H1 (cell line): ENCODE measurements around the gene CYP46A1. TPM values are rescaled to one million over a fixed set of nuclear protein-coding genes. Genes with fewer than 3 reads are reported as not detected.

Experiments used
- CTCF ChIA-PET: fragments of 300-600 bp; sonication (Branson Sonifier 250); formaldehyde crosslinking; loops from one replicate; lab custom pipeline; 2021; ENCODE audit not compliant: partially characterized antibody; lab: Charles Lee
- POLR2A ChIA-PET: fragments of 300-600 bp; sonication (Branson Sonifier 250); formaldehyde crosslinking; loops from one replicate; lab custom pipeline; 2021; ENCODE audit warnings: inconsistent platforms; ENCODE audit not compliant: partially characterized antibody; lab: Charles Lee
- DNase-seq, 2 experiments: peaks; one replicate each; pipeline versions ENCODE4 v3.0.0 to v3.0.0-alpha.2; 2010 to 2022; ENCODE audit warnings: low spot score in 2 of 2, low read depth in 1 of 2, mixed read lengths in 1 of 2
- FAIRE-seq: peaks from 2 replicates; lab custom pipeline; 2011; peaks lifted over from hg19 to GRCh38; lab: Jason Lieb, UNC
- H2AFZ ChIP-seq: 2 replicates; pipeline ENCODE4 v1.8.1; 2012; ENCODE audit warnings: low read length, inconsistent platforms
- H2AK5ac ChIP-seq: 2 replicates; pipeline ENCODE4 v1.6.1; 2013; ENCODE audit warnings: low read depth, low read length
- H2BK120ac ChIP-seq: replicated peaks from 2 replicates; pipeline ENCODE3; 2013; ENCODE audit warnings: low read depth, low read length, inconsistent platforms
- H2BK12ac ChIP-seq: 2 replicates; pipeline ENCODE4 v1.6.1; 2013; ENCODE audit warnings: low read depth, low read length
- H2BK15ac ChIP-seq: 2 replicates; pipeline ENCODE4 v1.6.1; 2013; ENCODE audit warnings: low read length
- H2BK20ac ChIP-seq: 2 replicates; pipeline ENCODE4 v1.6.1; 2013; ENCODE audit warnings: low read length
- H2BK5ac ChIP-seq: 2 replicates; pipeline ENCODE4 v1.6.1; 2013; ENCODE audit warnings: low read depth, low read length
- H3K14ac ChIP-seq: 2 replicates; pipeline ENCODE4 v1.6.1; 2013; ENCODE audit warnings: inconsistent platforms; ENCODE audit not compliant: insufficient read length
- H3K18ac ChIP-seq: 2 replicates; pipeline ENCODE4 v1.6.1; 2013; ENCODE audit warnings: low read length; ENCODE audit errors: extremely low read depth
- H3K23ac ChIP-seq: 2 replicates; pipeline ENCODE4 v1.6.1; 2013; ENCODE audit warnings: inconsistent platforms; ENCODE audit not compliant: insufficient read length
- H3K23me2 ChIP-seq: 2 replicates; pipeline ENCODE4 v1.6.1; 2013; ENCODE audit warnings: low read depth, low read length
- H3K27ac ChIP-seq: 2 replicates; pipeline ENCODE4 v1.6.1; 2011; ENCODE audit warnings: low read depth, low read length, inconsistent platforms
- H3K27me3 ChIP-seq, 4 experiments: replicated peaks in 1 of 4; 1 replicate in 1 of 4; 2 replicates in 3 of 4; pipeline versions ENCODE4 v1.6.1 to v1.8.1; 2011 to 2013; ENCODE audit warnings: low read length in 3 of 4, mild to moderate bottlenecking in 3 of 4, inconsistent platforms in 2 of 4, mixed read lengths in 2 of 4, moderate library complexity in 1 of 4; ENCODE audit not compliant: control insufficient read depth in 3 of 4, insufficient read depth in 3 of 4; ENCODE audit errors: extremely low read depth in 1 of 4
- H3K36me3 ChIP-seq, 4 experiments: 2 replicates each; pipeline versions ENCODE4 v1.6.1 to v1.8.1; 2011 to 2013; ENCODE audit warnings: mild to moderate bottlenecking in 4 of 4, low read length in 3 of 4, moderate library complexity in 2 of 4, control low read depth in 1 of 4, inconsistent platforms in 1 of 4; ENCODE audit not compliant: insufficient read depth in 4 of 4, control insufficient read depth in 2 of 4
- H3K4ac ChIP-seq: replicated peaks from 2 replicates; pipeline ENCODE3; 2013; ENCODE audit warnings: low read length, low read depth, mixed read lengths, inconsistent platforms; ENCODE audit not compliant: insufficient read length
- H3K4me1 ChIP-seq, 4 experiments: replicated peaks in 1 of 4; 1 replicate in 1 of 4; 2 replicates in 3 of 4; pipeline versions ENCODE4 v1.6.1 to v1.8.1; 2011 to 2013; ENCODE audit warnings: low read length in 3 of 4, inconsistent platforms in 2 of 4, mixed read lengths in 1 of 4; ENCODE audit not compliant: insufficient read depth in 4 of 4, control insufficient read depth in 3 of 4
- H3K4me2 ChIP-seq, 2 experiments: 2 replicates each; pipeline versions ENCODE4 v1.6.1 to v1.8.1; 2011 to 2013; ENCODE audit warnings: low read depth in 2 of 2, low read length in 2 of 2, control low read depth in 1 of 2, inconsistent platforms in 1 of 2, mild to moderate bottlenecking in 1 of 2; ENCODE audit not compliant: insufficient read depth in 1 of 2
- H3K4me3 ChIP-seq, 4 experiments: fragments of 200-600, 300-600 bp in 1 of 4; sonication (generic), shearing (Covaris generic), sonication (Bioruptor Twin) in 1 of 4; 2 replicates each; pipeline versions ENCODE4 v1.5.1 to v1.8.1; 2011 to 2016; ENCODE audit warnings: low read length in 4 of 4, low read depth in 3 of 4, control low read depth in 2 of 4, inconsistent platforms in 2 of 4, mild to moderate bottlenecking in 2 of 4, mixed read lengths in 1 of 4, moderate library complexity in 1 of 4; ENCODE audit not compliant: insufficient read depth in 2 of 4; ENCODE audit errors: extremely low read depth in 1 of 4
- H3K56ac ChIP-seq: replicated peaks from 2 replicates; pipeline ENCODE3; 2013; ENCODE audit warnings: low read depth, mild to moderate bottlenecking, mixed read lengths, low read length, inconsistent platforms; ENCODE audit not compliant: insufficient read length
- H3K79me1 ChIP-seq: 2 replicates; pipeline ENCODE4 v1.6.1; 2013; ENCODE audit warnings: low read depth, low read length, control low read depth
- H3K79me2 ChIP-seq, 2 experiments: 2 replicates each; pipeline versions ENCODE4 v1.6.1 to v1.8.1; 2012 to 2013; ENCODE audit warnings: low read length in 2 of 2, mild to moderate bottlenecking in 2 of 2, inconsistent platforms in 1 of 2; ENCODE audit not compliant: insufficient read depth in 2 of 2, control insufficient read depth in 1 of 2
- H3K9ac ChIP-seq, 4 experiments: replicated peaks in 1 of 4; 1 replicate in 1 of 4; 2 replicates in 3 of 4; pipeline versions ENCODE4 v1.6.1 to v1.8.1; 2011 to 2013; ENCODE audit warnings: low read depth in 3 of 4, low read length in 3 of 4, control low read depth in 2 of 4, mild to moderate bottlenecking in 2 of 4, moderate library complexity in 2 of 4, inconsistent platforms in 1 of 4; ENCODE audit errors: extremely low read depth in 1 of 4
- H3K9me3 ChIP-seq, 2 experiments: 2 replicates each; pipeline versions ENCODE4 v1.6.1 to v1.8.1; 2012 to 2013; ENCODE audit warnings: mild to moderate bottlenecking in 2 of 2, moderate library complexity in 2 of 2, control low read depth in 1 of 2, inconsistent platforms in 1 of 2, low read depth in 1 of 2, low read length in 1 of 2, mixed read lengths in 1 of 2; ENCODE audit not compliant: insufficient read depth in 2 of 2
- H4K20me1 ChIP-seq, 2 experiments: replicated peaks in 1 of 2; 2 replicates each; pipeline versions ENCODE3 to v1.8.1; 2011 to 2013; ENCODE audit warnings: inconsistent platforms in 2 of 2, low read length in 2 of 2, mild to moderate bottlenecking in 1 of 2; ENCODE audit not compliant: insufficient read depth in 2 of 2, control insufficient read depth in 1 of 2
- H4K5ac ChIP-seq: 2 replicates; pipeline ENCODE4 v1.6.1; 2013; ENCODE audit warnings: low read length, low read depth, mixed read lengths, inconsistent platforms; ENCODE audit not compliant: insufficient read length
- H4K8ac ChIP-seq: 2 replicates; pipeline ENCODE4 v1.8.0; 2013; ENCODE audit warnings: mild to moderate bottlenecking, moderate library complexity, low read length, inconsistent platforms; ENCODE audit not compliant: insufficient read depth; ENCODE audit errors: extremely low read depth
- H4K91ac ChIP-seq: replicated peaks from 2 replicates; pipeline ENCODE3; 2013; ENCODE audit warnings: low read length, mixed read lengths, inconsistent platforms; ENCODE audit not compliant: insufficient read length
- WGBS, 2 experiments: shearing (Covaris generic) in 1 of 2; methylation state at CpG; one replicate each; pipeline versions ENCODE4 v1.1.6 to v1.1.7; 2013 to 2015; ENCODE audit warnings: low lambda C conversion rate in 2 of 2, mixed read lengths in 2 of 2, inconsistent platforms in 1 of 2, low coverage in 1 of 2, missing lambda C conversion rate in 1 of 2; ENCODE audit not compliant: insufficient replicate concordance in 2 of 2, insufficient coverage in 1 of 2, insufficient read length in 1 of 2; ENCODE audit errors: extremely low coverage in 1 of 2, missing lambda C conversion rate in 1 of 2; 5-methylcytosine and 5-hydroxymethylcytosine counted together
- polyA plus RNA-seq, 7 experiments: library from polyadenylated mRNA; depleted of rRNA in 3 of 7; stranded (reverse) in 5 of 7; unstranded in 2 of 7; fragments of >200 nt in 5 of 7; fragments of 200-250 nt in 2 of 7; gene quantifications; 1 replicate in 5 of 7; 2 replicates in 1 of 7; 4 replicates in 1 of 7; pipeline versions ENCODE4 v1.2.1 to v1.2.3, GENCODE V29; 2011 to 2013; ENCODE audit warnings: missing spikeins in 2 of 7, mixed read lengths in 2 of 7
- total RNA-seq: library from RNA; stranded (reverse); fragmentation: NEBNext Ultra II Directional; extraction: Animal tissue kit (Norgen Biotek cat#: 25700); gene quantifications from 2 replicates; pipeline ENCODE4 v1.2.1, GENCODE V29; 2021

The CYP46A1 gene
- total and polyA plus RNA-seq, 2 of the 8 experiments (the other 6 are each of a cell fraction or from before 2014, with no cell fraction given) = 0.41 to 1.3 TPM

DNA sequence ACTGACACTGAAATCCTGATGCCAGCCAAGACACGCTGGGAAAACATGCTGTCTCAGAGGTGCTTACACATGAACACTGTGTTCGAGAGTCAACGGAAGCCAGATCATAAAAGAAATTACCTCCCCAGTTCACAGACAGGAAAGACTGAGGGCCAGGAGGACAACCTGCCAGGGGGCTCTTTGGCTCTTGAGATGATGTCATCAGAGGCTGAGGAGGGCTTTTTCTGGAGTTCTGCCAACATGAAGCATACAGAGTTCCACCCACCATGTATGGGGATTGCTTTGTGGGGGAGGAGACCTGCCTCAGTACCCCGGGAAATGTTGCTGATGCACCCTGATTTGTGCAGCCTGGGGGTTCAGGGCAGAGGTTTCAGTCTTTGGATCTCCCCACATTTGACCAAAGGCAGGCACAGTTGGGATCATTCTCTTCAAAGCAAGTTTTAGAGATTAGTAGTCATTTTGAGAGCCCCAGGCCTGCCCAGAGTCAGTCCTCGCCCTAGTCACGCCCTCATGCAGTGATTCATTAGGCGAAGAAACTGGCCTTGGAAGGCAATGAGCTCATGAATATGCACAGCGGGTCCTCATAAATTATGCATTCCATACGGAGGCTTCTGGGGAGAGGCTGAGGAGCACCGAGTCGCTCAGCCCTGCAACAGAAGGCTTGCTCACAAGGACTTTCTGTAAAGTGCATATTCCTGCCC, 74.2 kb downstream of the CYP46A1 start:
- Histone ChIP-seq H2BK15ac (0 out of 2 replicates have a peak overlapping the region, but pooled peaks have one; percentile 83), H3K56ac (no peak overlapping the region), H3K4me3 (no peak overlapping the region), H3K4me1 (peaks cover 0 to 16% (median 8%) of the 10 kb centered on the region in 4 experiments; a peak in 6 of 7 replicates), H4K20me1 (no peaks in the 10 kb centered on the region), H3K79me1 (no peaks in the 10 kb centered on the region), H3K27ac (no peak overlapping the region), H3K4ac (no peak overlapping the region), H3K23ac (no peak overlapping the region), H2BK12ac (peak overlapping the region; percentile 77; the same call in 1 of the 2 replicates), H4K5ac (no peak overlapping the region), H2AK5ac (no peak overlapping the region), H3K79me2 (no peaks in the 10 kb centered on the region), H3K9me3 (no peaks in the 10 kb centered on the region), H4K8ac (no peak overlapping the region), H3K4me2 (peak overlapping the region in 1 of 2 experiments; percentile 8; a peak in 1 of 4 replicates), H4K91ac (no peak overlapping the region), H3K14ac (no peak overlapping the region), H3K36me3 (no peaks in the 10 kb centered on the region), H2BK120ac (no peak overlapping the region), H3K18ac (no peak overlapping the region), H2BK20ac (peak overlapping the region; percentile 13; the same call in 1 of the 2 replicates), H3K9ac (no peak overlapping the region), H2AFZ (0 out of 2 replicates have a peak overlapping the region, but pooled peaks have one; percentile 53), H3K23me2 (no peaks in the 10 kb centered on the region), H2BK5ac (0 out of 2 replicates have a peak overlapping the region, but pooled peaks have one; percentile 18), H3K27me3 (no peaks in the 10 kb centered on the region)
- ChIA-PET CTCF (interaction anchor here (0.7 to 2.3 kb wide), 8 partner anchors 9 to 213 kb away, joined by 3 to 7 read pairs (median 4); no protein-coding TSS in a partner anchor), POLR2A (no interaction called here)
- 57% methylated on average over 11 of the region's 11 CpGs; no CpG with 5 or more reads in 1 of the 2 experiments for WGBS, 2 experiments
- DNase-seq (no peak), FAIRE-seq (peak; percentile 74)
